Nephron (organoid): ENCODE measurements around the gene ARL5C.

ENCODE experiments used
- H3K27ac Mint-ChIP-seq, 3 experiments: 2 replicates each; pipeline ENCODE4 v1.8.0; 2020; ENCODE audit warnings: mixed read lengths in 3 of 3, mild to moderate bottlenecking in 2 of 3, moderate library complexity in 1 of 3
- H3K27me3 Mint-ChIP-seq: 2 replicates; pipeline ENCODE4 v1.8.0; 2021; ENCODE audit warnings: low read depth, mild to moderate bottlenecking, moderate library complexity, mixed read lengths
- H3K36me3 Mint-ChIP-seq: 2 replicates; pipeline ENCODE4 v1.8.0; 2020; ENCODE audit warnings: low read depth, mixed read lengths
- H3K4me1 Mint-ChIP-seq: 2 replicates; pipeline ENCODE4 v1.8.0; 2020; ENCODE audit warnings: mixed read lengths
- H3K4me3 Mint-ChIP-seq, 3 experiments: 2 replicates each; pipeline ENCODE4 v1.8.0; 2020; ENCODE audit warnings: mild to moderate bottlenecking in 3 of 3, mixed read lengths in 3 of 3, moderate library complexity in 2 of 3
- H3K9me3 Mint-ChIP-seq: 2 replicates; pipeline ENCODE4 v1.8.0; 2020; ENCODE audit warnings: mixed read lengths
- TF ChIP-seq, protein P1 (sequence below), 3 experiments: fragments of 200-600 bp; sonication (generic); IDR thresholded peaks; one replicate each; pipeline ENCODE4 v1.5.0; 2021; ENCODE audit warnings: antibody characterized with exemption in 3 of 3; ENCODE audit not compliant: unreplicated experiment in 3 of 3

ARL5C gene

DNA sequence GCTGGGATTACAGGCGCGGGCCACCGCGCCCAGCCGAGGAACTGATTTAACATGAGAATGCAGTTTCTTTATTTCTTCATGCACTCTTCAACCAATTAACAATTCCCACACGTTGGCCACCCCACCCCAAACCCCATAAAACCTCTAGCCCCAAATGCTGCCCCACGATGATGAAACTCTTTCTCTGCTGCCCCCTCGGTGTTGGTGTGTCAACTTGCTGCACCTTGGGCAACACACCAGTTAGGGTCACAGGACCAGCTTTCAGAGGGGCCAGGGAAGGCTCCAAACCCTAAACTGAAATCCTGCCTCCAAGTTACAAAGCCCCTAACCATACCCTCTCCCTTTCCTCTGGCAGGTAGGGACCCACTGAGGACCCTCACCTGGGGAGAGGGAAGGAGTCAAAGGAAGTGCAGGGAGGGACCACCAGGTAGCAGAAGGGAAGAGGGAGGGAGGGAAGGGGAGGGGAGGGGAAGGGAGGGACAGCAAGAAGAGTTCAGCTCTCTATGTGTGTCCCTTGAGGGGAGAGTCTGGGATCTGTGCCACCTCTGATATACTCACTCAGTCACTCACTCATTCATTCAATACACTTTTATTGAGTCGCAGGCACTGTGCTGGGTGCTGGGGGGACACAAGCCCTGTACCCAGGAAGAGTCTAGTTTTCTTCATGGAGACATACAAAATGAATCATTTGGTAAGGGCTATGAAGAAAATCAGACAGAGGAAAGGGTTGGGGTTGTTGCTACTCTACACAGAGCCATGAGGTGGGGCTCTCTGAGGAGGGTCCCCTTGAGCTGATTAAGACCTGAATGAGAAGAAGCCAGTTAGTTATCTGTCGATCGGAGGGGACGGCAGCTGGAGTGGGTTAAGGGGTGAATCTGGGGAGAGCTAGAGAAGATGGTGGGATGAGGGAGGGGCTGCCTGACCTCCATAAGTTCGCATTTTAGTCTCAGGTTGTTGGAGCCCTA lies 18.5 kb downstream of the ARL5C start:
- Mint-ChIP-seq H3K27ac (no peak overlapping the region), H3K36me3 (no peaks in the 10 kb centered on the region), H3K27me3 (peaks cover 53% of the 10 kb centered on the region), H3K4me1 (peaks cover 27% of the 10 kb centered on the region), H3K4me3 (peak overlapping the region in 2 of 3 experiments; percentile 49 to 76), H3K9me3 (no peaks in the 10 kb centered on the region)
- TF ChIP-seq, protein P1, sequence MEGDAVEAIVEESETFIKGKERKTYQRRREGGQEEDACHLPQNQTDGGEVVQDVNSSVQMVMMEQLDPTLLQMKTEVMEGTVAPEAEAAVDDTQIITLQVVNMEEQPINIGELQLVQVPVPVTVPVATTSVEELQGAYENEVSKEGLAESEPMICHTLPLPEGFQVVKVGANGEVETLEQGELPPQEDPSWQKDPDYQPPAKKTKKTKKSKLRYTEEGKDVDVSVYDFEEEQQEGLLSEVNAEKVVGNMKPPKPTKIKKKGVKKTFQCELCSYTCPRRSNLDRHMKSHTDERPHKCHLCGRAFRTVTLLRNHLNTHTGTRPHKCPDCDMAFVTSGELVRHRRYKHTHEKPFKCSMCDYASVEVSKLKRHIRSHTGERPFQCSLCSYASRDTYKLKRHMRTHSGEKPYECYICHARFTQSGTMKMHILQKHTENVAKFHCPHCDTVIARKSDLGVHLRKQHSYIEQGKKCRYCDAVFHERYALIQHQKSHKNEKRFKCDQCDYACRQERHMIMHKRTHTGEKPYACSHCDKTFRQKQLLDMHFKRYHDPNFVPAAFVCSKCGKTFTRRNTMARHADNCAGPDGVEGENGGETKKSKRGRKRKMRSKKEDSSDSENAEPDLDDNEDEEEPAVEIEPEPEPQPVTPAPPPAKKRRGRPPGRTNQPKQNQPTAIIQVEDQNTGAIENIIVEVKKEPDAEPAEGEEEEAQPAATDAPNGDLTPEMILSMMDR (IDR thresholded peaks at IDR 0.05; ENCODE audit: unreplicated experiment in 3 of 3) = no peak

DNA sequence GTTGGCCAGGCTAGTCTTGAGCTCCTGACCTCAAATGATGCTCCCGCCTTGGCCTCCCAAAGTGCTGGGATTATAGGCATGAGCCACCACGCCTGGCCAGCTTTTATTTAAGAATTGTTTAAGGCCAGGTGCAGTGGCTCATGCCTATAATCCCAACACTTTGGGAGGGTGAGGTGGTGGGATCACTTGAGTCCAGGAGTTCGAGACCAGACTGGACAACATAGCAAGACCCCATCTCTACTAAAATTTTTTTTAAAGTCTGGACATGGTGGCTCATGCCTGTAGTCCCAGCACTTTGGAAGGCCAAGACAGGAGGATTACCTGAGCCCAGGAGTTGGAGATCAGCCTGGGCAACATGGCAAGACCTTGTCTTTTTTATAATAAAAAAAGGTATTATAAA lies 19.7 kb downstream of the ARL5C start:
- TF ChIP-seq, protein P1 (IDR thresholded peaks at IDR 0.05; ENCODE audit: unreplicated experiment in 3 of 3) = no peak
- Mint-ChIP-seq H3K36me3 (no peaks in the 10 kb centered on the region), H3K27me3 (peaks cover 52% of the 10 kb centered on the region), H3K27ac (no peak overlapping the region), H3K9me3 (no peaks in the 10 kb centered on the region), H3K4me1 (peaks cover 19% of the 10 kb centered on the region), H3K4me3 (no peak overlapping the region)

DNA sequence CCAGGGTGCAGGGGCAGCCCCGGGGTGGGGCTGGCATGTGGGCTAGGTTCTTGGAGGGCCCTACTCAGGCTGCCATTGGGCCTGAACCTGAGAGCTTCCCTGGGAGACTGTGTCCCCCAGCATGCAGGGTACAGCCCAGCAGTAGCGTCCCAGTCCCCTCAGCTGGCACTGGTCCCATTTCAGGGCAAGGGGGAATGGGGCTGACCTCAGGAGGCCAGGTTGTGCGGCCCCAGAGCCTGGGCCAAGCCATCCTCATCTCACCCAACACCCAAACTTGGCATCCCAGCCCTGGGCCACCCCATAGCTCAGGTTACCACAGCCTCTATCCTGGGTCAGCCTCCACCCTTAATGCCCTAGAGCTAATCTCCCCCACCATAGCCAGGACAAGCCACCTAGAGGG lies 20.8 kb downstream of the ARL5C start:
- TF ChIP-seq, protein P1 (IDR thresholded peaks at IDR 0.05; ENCODE audit: unreplicated experiment in 3 of 3) = no peak
- Mint-ChIP-seq H3K27ac (no peak overlapping the region), H3K27me3 (peaks cover 45% of the 10 kb centered on the region), H3K9me3 (no peaks in the 10 kb centered on the region), H3K4me3 (no peak overlapping the region), H3K36me3 (no peaks in the 10 kb centered on the region), H3K4me1 (peaks cover 19% of the 10 kb centered on the region)

DNA sequence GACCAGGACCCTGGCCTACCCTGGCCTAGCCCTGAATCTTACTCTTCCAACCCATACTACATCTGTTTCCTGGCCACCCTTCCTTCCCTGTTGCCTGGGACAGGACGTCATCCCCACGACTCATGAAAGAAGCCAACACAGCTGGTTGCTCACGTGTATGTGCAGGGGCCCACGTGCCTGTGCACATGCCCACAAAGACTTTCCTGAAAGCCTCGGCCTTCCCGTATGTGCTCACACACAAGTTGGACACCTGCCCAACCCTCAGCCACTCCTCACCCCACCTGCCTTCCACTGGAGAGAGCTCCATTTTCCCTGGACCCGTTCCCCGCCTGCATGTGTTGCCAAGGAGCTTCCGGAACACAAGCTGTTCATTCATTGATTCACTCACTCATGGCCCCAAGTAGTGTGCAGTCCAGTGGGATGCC lies 21.5 kb downstream of the ARL5C start:
- no peaks in the 10 kb centered on the region for H3K36me3 Mint-ChIP-seq
- H3K27me3 Mint-ChIP-seq = peaks cover 37% of the 10 kb centered on the region
- peak overlapping the region in 2 of 3 experiments; percentile 55 to 57 for H3K27ac Mint-ChIP-seq
- H3K9me3 Mint-ChIP-seq = no peaks in the 10 kb centered on the region
- TF ChIP-seq, protein P1 (IDR thresholded peaks at IDR 0.05; ENCODE audit: unreplicated experiment in 3 of 3) = no peak
- H3K4me1 Mint-ChIP-seq = peaks cover 19% of the 10 kb centered on the region
- peak overlapping the region in 1 of 3 experiments; percentile 16 for H3K4me3 Mint-ChIP-seq

DNA sequence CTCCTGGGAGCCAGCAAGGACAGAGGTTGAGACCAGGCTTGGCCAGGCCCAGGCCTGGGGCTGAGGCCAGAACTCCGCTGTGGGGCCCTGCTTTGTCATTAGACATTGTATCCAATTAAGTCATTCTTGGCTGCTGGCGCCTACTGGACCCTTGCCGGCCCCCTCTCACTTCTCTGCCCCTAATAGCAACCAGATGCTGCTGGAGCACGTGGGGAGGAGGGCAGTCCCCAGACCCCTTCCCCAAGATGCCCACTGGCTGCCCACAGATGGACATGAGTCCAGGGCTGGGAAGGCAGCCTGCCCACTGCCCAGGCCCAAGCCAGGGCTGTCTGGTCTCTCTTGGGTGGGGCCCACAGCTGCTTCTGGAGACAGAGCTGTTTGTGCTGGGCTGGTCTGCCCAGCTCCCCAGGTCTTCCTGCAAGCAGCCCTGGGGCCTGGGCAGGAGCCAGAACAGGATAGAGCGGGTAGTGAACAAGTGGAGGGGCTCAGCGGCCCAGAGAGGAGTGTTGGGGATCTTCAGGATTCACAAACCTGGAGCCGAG lies 22.3 kb downstream of the ARL5C start:
- no peak overlapping the region for H3K4me3 Mint-ChIP-seq
- TF ChIP-seq, protein P1 (IDR thresholded peaks at IDR 0.05; ENCODE audit: unreplicated experiment in 3 of 3) = no peak
- peaks cover 19% of the 10 kb centered on the region for H3K4me1 Mint-ChIP-seq
- H3K27ac Mint-ChIP-seq = peak overlapping the region in 1 of 3 experiments; percentile 55
- peaks cover 29% of the 10 kb centered on the region for H3K27me3 Mint-ChIP-seq
- H3K9me3 Mint-ChIP-seq = no peaks in the 10 kb centered on the region
- no peaks in the 10 kb centered on the region for H3K36me3 Mint-ChIP-seq
